Measurements from ENCODE around the gene PFKFB2. TPM values are rescaled to one million over a fixed set of nuclear protein-coding genes. Genes with fewer than 3 reads are reported as not detected.

The PFKFB2 gene
- total RNA-seq, 1 donor from 2014 or later = 13.3 TPM

DNA sequence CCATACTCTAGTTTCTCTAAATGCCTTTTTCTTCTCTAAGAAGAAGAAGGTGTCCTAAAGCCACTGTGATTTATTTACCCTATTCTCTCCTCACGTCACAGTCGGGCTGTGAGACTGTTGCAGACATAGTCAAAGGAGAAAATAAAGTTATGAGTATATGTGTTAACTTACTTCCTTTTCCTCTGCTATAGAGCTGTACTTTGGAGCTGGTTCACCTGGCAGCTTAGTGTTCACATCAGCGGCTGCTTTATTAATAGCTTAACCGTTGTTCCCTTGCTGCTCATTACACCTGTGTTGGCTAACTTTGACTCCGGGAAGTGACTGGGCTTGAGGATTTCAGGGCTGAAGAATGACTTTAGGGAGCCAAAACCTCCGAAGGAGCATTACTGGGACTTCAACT, 3.6 kb downstream of the PFKFB2 start:
- Mint-ChIP-seq H3K27me3 (ENCODE audit: low read depth) (no peaks in the 10 kb centered on the region), H3K4me1 (ENCODE audit: low read depth) (peaks cover 19% of the 10 kb centered on the region), H3K4me3 (ENCODE audit: unreplicated experiment) (no peak overlapping the region), H3K27ac (ENCODE audit: unreplicated experiment) (no peak overlapping the region), H3K9me3 (ENCODE audit: low read depth) (no peaks in the 10 kb centered on the region), H3K36me3 (ENCODE audit: low read depth) (peaks cover 7% of the 10 kb centered on the region)
- no peak for DNase-seq (ENCODE audit: low spot score)
- TF ChIP-seq, protein P1, sequence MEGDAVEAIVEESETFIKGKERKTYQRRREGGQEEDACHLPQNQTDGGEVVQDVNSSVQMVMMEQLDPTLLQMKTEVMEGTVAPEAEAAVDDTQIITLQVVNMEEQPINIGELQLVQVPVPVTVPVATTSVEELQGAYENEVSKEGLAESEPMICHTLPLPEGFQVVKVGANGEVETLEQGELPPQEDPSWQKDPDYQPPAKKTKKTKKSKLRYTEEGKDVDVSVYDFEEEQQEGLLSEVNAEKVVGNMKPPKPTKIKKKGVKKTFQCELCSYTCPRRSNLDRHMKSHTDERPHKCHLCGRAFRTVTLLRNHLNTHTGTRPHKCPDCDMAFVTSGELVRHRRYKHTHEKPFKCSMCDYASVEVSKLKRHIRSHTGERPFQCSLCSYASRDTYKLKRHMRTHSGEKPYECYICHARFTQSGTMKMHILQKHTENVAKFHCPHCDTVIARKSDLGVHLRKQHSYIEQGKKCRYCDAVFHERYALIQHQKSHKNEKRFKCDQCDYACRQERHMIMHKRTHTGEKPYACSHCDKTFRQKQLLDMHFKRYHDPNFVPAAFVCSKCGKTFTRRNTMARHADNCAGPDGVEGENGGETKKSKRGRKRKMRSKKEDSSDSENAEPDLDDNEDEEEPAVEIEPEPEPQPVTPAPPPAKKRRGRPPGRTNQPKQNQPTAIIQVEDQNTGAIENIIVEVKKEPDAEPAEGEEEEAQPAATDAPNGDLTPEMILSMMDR (IDR thresholded peaks at IDR 0.05) = no peak

DNA sequence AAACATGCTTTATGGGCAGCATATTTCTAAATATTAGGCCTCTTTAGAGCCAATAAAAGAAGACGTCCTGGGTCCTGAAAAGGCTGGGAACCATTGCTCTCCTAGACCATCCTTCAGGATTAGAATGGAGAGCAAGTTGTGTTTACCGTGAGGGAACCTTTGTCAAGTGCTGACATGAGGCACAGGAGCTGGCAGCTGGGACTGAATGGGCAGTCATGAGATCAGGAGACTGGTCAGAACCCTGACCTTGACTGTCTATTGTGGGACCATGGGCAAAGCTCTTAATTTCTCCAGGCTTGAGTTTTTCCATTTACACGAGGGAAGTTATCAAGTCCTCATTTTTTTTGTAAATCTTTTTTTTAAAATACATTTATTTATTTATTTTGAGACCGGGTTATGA, 5.2 kb downstream of the PFKFB2 start:
- Mint-ChIP-seq H3K9me3 (ENCODE audit: low read depth) (no peaks in the 10 kb centered on the region), H3K27ac (ENCODE audit: unreplicated experiment) (no peak overlapping the region), H3K27me3 (ENCODE audit: low read depth) (no peaks in the 10 kb centered on the region), H3K4me3 (ENCODE audit: unreplicated experiment) (no peak overlapping the region), H3K36me3 (ENCODE audit: low read depth) (peaks cover 20% of the 10 kb centered on the region), H3K4me1 (ENCODE audit: low read depth) (peaks cover 4% of the 10 kb centered on the region)
- TF ChIP-seq, protein P1 (IDR thresholded peaks at IDR 0.05) = no peak
- no peak for DNase-seq (ENCODE audit: low spot score)

DNA sequence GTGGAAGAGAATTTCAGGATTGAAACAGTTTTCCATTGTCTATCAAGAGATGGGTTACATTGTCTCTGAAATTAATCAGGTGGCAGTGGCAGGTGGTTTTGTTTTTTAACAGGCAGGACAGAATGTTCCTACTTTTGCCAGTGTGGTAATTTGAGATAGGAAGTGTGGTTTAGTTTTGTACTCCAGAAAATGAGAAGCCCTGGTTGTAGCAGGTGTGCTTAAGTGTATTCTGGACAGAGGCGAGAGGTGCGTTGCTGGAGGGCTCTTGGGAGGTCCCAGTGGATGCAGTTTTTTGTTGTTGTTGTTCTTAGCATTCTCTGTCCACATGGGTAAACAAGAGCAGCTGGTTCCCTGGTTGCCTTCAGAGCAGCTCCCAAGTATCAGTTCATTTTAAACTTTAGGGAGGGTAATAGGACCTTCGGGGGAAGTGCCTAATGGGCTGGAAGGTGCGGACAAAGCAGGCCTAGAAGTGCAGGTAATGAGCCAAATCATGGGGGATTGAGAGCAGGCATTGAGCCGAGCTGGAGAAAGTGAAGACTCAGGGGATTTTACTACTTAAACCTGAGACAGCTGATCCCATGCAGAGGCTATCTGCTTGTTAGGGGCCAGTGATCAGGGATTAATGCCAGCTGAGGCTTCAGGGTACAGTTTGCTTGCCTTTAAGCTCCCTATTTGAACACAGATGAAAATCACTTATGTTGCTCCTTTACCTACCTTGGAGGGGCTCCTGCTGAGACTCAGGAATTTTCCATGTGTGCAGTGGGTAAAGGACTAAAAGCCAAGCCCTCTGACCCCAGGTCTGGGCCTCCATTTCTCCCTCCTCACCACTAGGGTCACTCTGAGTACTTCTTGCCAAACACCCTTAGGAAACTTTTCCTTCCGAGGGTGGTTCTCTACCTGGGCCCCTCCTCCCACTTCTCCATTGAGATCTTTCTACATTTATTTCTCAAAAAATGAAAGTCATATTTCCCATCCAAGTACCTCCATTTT, 6.1 kb downstream of the PFKFB2 start:
- no peaks in the 10 kb centered on the region for H3K9me3 Mint-ChIP-seq (ENCODE audit: low read depth)
- peaks cover 26% of the 10 kb centered on the region for H3K36me3 Mint-ChIP-seq (ENCODE audit: low read depth)
- no peaks in the 10 kb centered on the region for H3K27me3 Mint-ChIP-seq (ENCODE audit: low read depth)
- H3K27ac Mint-ChIP-seq (ENCODE audit: unreplicated experiment) = no peak overlapping the region
- DNase-seq (ENCODE audit: low spot score) = no peak
- no peak overlapping the region for H3K4me3 Mint-ChIP-seq (ENCODE audit: unreplicated experiment)
- H3K4me1 Mint-ChIP-seq (ENCODE audit: low read depth) = no peaks in the 10 kb centered on the region
- TF ChIP-seq, protein P1 (IDR thresholded peaks at IDR 0.05) = no peak

DNA sequence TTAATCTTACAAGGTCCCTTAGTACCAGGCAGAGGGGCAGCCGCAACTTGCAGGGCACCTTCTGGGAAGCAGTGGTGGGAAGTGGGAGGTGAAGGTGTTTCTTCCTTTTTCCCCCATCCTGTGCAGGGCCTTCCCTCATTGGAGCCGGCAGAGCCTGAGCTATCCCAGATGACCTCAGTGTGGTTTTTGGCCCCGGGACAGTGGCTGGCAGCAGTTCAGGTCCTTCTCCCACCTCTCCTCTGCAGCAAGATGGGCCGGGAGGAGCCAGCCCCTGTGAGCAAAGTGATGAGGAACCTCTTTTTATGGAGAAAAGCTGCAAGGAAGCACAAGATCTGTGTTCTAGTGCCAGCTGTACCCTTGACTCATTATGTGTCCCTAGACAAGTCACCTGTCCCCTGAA, 6.8 kb downstream of the PFKFB2 start:
- Mint-ChIP-seq H3K4me1 (ENCODE audit: low read depth) (no peaks in the 10 kb centered on the region), H3K36me3 (ENCODE audit: low read depth) (peaks cover 27% of the 10 kb centered on the region), H3K27ac (ENCODE audit: unreplicated experiment) (no peak overlapping the region), H3K27me3 (ENCODE audit: low read depth) (no peaks in the 10 kb centered on the region), H3K4me3 (ENCODE audit: unreplicated experiment) (no peak overlapping the region), H3K9me3 (ENCODE audit: low read depth) (no peaks in the 10 kb centered on the region)
- DNase-seq (ENCODE audit: low spot score) = no peak
- TF ChIP-seq, protein P1 (IDR thresholded peaks at IDR 0.05) = no peak

DNA sequence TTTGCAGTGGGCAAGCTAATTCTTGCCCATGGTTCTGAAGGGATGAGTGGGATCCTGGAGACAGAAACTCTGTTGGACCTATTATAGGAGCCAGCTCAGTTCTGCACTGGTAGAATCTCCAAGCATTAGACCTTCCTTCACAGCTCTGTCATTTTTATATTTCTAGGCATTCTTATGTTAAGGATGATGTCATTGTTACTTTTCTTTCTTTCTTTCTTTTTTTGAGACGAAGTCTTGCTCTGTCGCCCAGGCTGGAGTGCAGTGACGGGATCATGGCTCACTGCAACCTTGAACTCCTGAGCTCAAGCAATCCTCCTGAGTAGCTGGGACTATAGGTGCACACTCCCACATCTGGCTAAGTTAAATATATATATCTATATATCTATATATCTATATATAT, 7.5 kb downstream of the PFKFB2 start:
- no peaks in the 10 kb centered on the region for H3K4me1 Mint-ChIP-seq (ENCODE audit: low read depth)
- no peak for DNase-seq (ENCODE audit: low spot score)
- H3K27me3 Mint-ChIP-seq (ENCODE audit: low read depth) = no peaks in the 10 kb centered on the region
- H3K36me3 Mint-ChIP-seq (ENCODE audit: low read depth) = peaks cover 31% of the 10 kb centered on the region
- TF ChIP-seq, protein P1 (IDR thresholded peaks at IDR 0.05) = no peak
- H3K9me3 Mint-ChIP-seq (ENCODE audit: low read depth) = no peaks in the 10 kb centered on the region
- H3K4me3 Mint-ChIP-seq (ENCODE audit: unreplicated experiment) = no peak overlapping the region
- H3K27ac Mint-ChIP-seq (ENCODE audit: unreplicated experiment) = no peak overlapping the region
